ENCODE results near the gene SEPTIN2.
"Not testable (repeated sequence)": the region's sequence is repeated elsewhere in the genome, so short reads cannot be mapped to it uniquely, and the experiment has no call there.

Gene SEPTIN2

GRCh38 chr2:241315093-241315878 is 439 bp upstream of the SEPTIN2 start, which contains the start of gene HDLBP:
Gene HDLBP (minus strand): TSS chr2:241315672. CDS start chr2:241266869, 48,803 bp downstream.
- peak; percentile 99 for DNase-seq

GRCh38 chr2:241316825-241317224 is 1.1 kb downstream of the SEPTIN2 start:
- no peak for DNase-seq

- DNase-seq = no peak
Measured at GRCh38 chr2:241317391-241317790, 1.7 kb downstream of the SEPTIN2 start.

GRCh38 chr2:241318830-241319229 is 3.1 kb downstream of the SEPTIN2 start:
- DNase-seq = not testable (repeated sequence)

- no peak for DNase-seq
Measured at GRCh38 chr2:241320394-241320793, 4.7 kb downstream of the SEPTIN2 start.

GRCh38 chr2:241321033-241321432 is 5.3 kb downstream of the SEPTIN2 start:
- DNase-seq = no peak

- DNase-seq = no peak
Measured at GRCh38 chr2:241321886-241322285, 6.2 kb downstream of the SEPTIN2 start.

GRCh38 chr2:241323778-241324177 is 8.1 kb downstream of the SEPTIN2 start:
- DNase-seq = no peak

GRCh38 chr2:241324775-241325174 is 9.1 kb downstream of the SEPTIN2 start:
- DNase-seq = no peak

GRCh38 chr2:241325257-241325656 is 9.5 kb downstream of the SEPTIN2 start:
- DNase-seq = no peak

GRCh38 chr2:241329669-241330615 is 14.2 kb downstream of the SEPTIN2 start:
- no peak for DNase-seq

GRCh38 chr2:241330616-241330981 is 14.9 kb downstream of the SEPTIN2 start:
- DNase-seq = no peak

- DNase-seq = no peak
Measured at GRCh38 chr2:241334813-241335212, 19.1 kb downstream of the SEPTIN2 start.

- no peak for DNase-seq
Measured at GRCh38 chr2:241339839-241340630, 24.3 kb downstream of the SEPTIN2 start.

- no peak for DNase-seq
Measured at GRCh38 chr2:241340631-241341163, 25.0 kb downstream of the SEPTIN2 start.

- no peak for DNase-seq
Measured at GRCh38 chr2:241344925-241345651, 29.4 kb downstream of the SEPTIN2 start.

GRCh38 chr2:241349941-241350340 is 34.2 kb downstream of the SEPTIN2 start:
- DNase-seq = no peak

- no peak for DNase-seq
Measured at GRCh38 chr2:241350530-241350877, 34.8 kb downstream of the SEPTIN2 start.

- DNase-seq = no peak
Measured at GRCh38 chr2:241350878-241351639, 35.3 kb downstream of the SEPTIN2 start.

GRCh38 chr2:241351640-241352031 is 35.9 kb downstream of the SEPTIN2 start:
- no peak for DNase-seq

- DNase-seq = no peak
Measured at GRCh38 chr2:241352227-241352626, 36.5 kb downstream of the SEPTIN2 start.

Data from cortex of kidney (tissue), 1 donor.